NCI-H1105 (cell line): Measurements from ENCODE around the gene MOB3C.

Experiments
- DNase-seq: peaks from one replicate; lab custom pipeline; 2025; lab: John Stamatoyannopoulos, UW

The MOB3C gene

DNA sequence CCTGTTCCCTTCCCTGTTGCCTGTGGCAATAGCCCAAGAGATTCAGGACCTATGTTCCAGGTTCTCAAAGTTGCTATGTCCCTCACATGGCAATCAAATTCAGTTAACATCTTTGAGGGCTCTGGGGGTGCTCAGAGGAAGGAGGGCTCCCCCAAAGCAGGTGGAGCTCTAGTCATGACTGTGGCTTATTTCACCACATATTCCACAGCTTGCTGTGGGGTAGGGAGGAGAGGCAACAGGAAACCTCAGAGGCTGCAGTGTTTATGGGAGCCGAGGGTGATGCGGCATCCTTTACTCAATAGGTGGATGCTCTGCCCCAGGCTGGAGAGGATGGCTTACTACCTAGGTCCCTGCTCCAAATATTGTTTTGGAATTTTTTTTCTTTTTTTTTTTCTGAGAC lies 11.4 kb downstream of the MOB3C start:
- DNase-seq: no peak

DNA sequence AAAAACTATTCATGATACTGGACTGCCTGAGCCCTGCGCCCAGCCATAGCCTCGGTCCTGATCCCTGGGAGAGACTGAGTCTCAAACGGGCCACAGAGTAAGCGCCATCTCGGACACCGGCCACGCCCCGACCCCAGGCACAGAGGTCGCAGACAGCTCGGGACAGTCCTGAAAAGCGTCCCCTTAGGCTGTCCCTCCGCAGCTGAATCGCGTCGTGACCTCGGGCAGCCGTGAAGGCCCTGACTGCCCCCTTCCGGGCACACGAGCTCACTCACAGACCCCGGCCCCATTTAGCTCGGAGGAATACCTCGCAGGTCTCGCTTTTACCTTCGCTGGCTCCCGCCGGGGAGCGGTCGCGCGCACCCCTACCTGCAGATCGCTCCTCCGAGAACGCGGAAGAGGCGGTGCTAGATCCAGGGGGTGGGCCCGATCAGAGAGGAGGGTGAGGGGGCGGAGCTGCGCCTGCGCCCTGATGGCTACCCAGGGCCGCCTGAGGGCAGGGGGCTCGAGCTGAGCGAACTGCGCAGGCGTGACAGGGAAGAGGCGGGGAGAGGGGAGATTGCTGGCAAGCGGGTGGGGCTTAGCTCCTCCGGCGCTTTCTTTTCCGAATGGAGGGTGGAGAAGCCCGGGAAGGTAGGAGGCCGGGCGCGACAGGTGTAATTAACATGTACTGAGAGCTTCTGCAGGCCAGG lies 12.6 kb downstream of the MOB3C start, which contains the start of gene MKNK1:
TSS of gene MKNK1 (minus strand) at position 411 of the 692 bp plus-strand sequence. CDS start 20,941 bp downstream, outside the sequence.
- DNase-seq: no peak

DNA sequence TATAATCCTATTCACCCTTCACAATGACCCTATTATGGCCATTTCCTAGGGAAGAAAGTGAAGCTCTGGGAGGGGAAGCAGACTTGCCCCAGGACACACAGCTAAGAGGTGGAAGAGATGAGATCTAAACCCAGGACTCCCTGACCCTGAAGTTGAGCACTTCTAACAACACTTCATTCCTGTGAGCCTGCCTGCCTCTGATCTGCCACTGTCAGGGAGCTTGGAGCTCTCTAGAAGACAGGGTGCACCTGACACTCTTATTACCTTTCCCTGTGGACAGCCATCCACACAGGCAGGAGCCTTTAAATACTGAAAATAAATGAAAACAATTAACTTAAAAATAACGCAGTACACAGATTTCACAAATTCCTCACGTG lies 13.1 kb downstream of the MOB3C start:
- DNase-seq: no peak

DNA sequence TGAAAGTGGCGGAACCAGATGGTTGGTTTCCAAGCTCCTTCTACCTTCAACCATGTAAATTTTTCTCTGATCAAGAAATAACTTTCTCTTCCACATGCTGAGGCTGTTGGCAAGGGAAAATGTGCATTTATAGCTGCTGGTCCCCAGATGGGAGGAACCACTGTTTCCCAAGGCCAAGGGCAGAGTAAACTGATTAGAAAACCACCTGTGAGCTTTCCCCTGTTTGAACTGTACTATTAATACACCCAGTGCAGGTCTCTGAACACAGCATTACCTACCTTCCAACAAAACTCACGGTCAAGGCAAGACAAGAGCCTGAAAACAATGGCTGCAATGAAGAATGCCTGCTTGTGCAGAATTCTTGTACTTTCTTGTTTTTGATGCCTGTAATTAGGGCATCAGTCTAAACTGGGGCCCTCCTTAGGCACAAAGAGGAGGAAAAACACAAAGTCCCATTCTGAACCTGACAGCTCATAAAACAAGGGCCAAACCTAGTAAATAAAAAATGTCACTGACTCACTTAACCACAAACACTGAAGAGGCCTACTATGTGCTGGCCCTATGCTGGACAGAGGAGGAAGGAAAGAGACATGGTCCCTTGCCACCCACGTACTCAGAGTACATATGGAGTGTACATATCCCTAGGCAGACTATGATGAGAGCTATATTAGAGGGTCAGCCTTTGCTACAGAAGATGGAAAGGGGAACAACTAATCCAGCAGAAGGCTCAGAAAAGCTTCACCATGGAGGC lies 15.2 kb downstream of the MOB3C start:
- DNase-seq: no peak

DNA sequence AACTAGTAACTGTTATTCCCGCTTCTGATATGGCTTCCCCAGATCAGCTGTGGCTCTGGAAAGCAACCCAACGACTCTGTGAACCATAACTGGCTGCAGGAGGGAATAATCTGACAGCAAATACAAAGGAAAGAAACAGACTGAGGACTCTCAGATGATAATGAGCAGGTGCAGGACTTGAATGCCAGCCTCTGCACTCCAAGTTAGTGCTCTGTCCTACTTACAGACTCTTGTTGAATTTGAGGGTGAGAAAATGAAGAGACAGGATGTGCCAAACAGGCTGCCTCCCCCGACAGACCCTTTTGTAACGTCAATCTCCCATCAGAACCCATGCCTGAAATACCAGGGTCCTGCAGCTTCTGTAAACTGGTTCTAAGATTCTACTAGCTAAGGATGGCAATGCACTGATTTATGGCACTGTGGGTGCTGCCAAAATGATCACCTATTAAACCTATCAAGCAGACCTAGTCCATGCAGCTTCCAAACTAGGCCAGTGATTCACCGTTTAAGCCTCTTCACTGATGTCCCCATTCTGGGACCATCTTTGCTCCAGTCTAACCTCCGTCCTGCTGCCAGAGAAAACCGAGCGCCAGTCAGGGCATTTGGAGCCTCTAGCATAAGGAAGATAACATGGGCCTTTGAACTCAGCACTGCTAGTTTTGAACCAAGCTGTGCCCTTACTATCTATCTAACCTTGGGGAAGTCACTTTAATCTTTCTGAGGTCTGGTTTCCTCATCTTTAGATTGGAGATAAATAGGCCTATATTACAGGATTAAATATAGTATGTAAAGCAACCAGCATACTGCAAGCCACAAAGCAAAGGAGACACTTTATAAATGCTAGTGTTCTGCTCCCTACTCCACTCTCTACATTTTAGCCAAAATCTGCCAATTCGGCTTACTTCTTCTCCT lies 17.3 kb downstream of the MOB3C start:
- no peak for DNase-seq

DNA sequence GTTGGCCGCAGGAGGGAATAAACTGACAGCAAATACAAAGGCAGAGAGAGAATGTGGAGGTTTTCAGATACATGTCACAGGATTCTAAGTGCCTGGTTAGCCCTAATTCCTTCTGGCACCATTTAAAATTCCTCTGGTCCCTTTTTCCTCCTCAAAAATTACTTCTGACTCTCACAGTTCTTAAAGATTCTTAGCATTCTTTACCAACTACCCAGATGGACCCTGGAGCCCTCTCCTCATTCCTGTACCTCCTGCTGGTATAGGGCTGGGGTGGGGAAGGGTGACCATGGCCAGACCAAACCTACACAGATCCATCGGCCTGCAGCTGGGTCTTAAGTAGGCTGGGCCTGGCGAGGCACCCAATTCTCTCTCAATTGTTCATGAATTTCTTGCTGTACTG lies 19.8 kb downstream of the MOB3C start:
- DNase-seq: no peak

DNA sequence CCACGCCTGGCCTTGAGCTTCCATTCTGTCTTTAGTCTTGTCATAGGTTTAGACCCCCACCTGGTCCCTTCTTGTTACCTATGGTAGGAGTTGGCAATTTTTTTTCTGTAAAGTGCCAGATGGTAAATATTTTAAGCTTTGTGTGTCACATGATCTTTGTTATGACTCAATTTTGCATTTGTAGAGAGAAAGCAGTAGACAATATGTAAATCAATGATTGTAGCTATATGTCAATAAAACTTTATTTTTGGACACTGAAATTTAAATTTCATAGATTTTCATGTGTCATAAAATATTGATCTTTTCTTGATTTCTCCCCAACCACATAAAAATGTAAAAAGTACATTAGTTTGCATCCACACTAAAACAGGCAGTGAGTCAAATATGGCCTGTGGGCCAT lies 20.6 kb downstream of the MOB3C start:
- DNase-seq: no peak

DNA sequence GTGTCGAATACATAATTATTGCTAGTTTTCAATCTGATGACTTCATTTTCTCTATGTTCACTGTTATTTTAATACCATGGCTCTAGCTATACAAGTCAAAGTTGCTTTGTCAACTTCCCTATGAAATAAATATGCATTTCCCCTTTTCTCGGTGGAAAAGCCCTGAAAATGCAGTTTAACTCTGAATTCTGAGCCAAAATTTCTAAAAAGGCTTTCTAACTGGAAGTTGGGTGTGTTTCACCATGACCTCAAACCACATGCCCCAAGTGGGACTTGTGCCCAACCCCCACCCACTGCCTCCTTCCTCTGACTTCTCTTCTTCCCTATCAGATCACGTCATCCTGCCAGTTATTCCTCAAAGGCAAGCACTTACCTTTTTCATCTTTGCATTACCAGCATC lies 21.5 kb downstream of the MOB3C start:
- no peak for DNase-seq

DNA sequence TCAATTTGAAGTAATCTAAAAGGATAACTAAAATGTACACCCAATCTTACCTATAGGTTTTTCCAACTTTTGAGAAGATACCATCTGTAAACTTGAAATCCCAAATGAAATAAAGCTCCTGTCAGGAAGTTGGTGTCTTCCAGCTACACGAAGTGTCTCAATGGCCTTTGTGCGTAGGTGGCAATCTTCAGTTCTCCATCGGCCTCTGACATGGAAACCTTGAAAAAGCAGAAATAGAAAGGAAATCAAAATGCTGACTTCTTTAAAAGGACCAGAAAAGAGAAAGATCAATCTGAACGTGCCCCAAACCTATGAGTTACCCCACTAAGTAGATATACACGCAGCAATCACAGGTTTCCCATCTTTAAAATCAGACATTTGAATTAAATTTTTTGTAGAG lies 22.5 kb downstream of the MOB3C start:
- DNase-seq: no peak

DNA sequence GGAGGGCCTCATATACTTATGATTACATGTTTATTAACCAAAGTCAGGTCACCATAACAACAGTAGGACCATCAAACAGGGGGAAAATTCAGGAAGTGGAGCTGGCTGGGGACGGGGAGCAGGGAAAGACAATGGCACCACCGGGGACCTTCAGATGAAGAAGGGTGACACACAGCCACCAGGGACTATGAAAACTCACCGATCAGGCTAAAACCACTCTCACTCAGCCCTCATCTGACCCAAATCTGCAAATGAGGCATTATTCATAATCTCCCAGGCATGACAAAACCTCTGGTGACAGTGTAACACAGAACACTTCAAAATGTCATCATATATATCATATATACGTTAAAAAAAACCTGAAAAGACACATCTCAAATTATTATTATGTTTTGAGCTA lies 23.8 kb downstream of the MOB3C start:
- DNase-seq: no peak

DNA sequence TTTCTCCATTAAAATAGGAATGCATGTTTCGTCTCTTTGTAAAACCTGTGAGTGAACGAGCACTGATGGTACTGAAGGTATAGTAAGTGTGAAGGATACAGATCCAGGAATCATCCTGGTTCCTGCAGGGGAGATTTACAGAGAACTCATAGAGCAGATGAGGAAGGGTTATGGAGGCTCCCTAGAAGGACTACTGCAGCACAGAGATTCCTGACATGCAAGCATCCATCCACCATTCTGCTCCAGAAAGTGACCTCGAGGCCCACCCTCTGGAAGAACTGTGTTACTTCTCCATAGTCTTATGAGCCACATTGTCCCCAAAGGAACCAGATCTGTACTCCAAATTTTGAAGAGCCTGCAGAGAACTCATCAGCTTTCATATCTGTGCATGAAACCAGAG lies 27.1 kb downstream of the MOB3C start:
- DNase-seq: no peak

DNA sequence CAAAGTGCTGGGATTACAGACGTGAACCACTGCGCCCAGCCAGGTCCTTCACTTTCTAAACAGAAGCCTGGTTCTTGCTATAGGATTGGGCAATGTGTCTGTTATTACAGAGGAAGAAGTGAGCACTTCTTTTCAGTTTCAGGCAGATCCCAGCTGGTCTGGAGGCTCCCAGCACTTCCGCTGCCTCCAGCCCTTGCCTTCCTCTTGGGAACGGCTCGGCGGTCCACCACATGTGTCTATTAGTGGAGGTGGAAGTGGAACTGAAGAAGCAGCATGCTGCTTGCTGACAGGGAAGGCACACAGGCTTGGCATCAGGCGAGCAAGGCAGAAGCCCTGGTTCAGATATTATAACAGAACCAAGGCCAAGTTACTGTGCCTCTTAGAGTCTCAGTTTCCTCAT lies 29.5 kb downstream of the MOB3C start:
- DNase-seq: no peak

DNA sequence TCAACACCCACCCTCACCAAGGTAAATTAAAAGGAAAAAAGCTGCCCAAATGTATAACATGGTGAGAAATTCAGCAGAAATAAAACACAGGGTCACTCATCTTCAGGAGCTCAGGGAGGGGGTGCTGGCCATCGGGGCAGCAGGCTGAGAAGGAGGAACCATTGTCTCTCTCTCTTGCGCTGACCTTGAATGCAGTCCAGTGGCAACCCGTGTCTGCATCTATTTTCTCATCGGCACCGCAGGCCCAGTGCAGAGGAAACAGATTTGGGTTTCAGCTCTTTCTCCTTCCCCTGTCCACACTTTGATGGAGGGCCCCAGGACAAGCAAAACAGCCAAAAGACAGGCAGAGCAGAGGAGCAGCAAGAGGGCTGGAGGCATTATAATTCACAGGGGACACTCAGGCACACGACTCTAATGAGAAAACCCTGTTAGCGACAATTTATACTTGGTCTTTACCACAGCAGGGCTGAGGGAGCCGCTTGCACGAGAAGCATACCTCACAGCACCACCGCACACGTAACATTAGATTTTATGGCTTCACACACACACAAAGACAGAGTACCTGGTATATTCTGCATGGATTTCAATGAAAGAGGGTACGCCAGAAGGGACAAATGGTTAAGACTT lies 31.2 kb downstream of the MOB3C start:
- DNase-seq: no peak

DNA sequence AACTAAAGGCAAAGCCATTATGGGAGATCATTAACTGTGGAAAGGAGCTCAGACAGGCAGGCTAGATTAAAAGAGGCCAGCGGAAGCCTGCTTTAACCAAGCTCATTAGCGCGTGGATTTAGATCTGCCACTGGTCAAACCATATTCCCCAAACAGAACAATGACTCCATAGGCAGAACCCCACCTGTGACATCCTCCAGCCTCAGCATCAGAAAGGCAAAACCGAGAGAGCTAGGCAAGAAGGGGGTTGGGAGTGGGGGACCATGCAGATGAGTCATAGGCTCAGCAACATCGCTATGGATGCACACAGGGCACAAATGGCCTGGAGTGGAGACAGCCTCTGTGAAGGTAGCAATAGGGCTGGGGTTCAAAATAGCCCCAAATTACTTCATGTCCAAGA lies 33.1 kb downstream of the MOB3C start:
- DNase-seq: no peak

DNA sequence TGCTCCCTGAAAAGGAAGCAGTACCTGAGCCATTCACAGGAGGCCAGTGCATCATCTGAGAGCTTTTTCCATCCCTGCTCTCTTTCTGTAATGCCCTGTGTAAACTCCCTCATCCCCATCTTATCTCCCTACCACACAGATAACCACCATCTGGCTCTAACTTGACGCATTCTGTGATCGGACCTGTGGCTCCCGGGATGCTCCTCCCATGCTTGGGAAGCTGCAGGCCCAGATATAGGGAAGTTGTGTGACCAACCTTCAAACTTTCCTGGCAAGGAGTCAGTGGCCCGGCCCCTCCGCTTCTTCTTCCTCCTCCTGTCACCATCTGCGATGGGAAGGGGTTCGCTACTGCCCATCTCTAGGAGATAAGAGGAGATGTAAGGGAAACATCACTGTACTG lies 33.6 kb downstream of the MOB3C start:
- DNase-seq: no peak

DNA sequence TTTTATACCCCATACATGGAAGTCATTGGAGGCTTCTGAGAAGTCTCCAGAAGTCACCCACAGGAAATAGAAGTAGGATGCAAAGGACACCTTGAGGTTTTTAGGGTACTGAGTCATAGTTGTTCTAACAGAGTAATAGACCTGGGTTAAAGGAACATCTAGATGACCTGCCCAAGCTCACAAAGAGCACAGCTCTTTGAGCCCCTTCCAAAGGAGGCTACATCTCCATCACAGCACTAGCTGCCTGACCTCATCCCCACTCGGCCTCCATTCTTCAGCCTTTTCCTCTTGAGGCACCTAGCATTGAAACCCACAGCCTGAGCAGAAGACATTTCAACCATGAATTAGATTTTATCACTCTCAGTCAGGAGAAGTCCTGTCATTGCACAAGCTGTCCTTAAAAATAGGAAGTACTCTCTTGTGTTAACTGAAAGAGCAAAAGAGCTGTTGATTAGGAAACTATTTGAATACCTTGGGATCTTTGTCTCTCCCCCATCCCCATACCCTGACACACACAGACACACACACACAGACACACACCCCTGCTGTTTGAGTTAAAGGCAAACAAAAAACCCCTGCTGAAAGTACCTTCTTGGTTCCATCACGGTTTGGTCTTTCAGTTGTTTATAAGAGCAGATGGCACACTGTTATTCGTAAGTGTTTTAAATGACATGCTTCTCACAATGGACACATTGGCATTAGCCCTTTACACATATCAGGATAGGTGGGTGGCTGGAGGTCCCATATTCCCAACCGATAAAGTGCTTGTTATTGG lies 34.7 kb downstream of the MOB3C start:
- no peak for DNase-seq

DNA sequence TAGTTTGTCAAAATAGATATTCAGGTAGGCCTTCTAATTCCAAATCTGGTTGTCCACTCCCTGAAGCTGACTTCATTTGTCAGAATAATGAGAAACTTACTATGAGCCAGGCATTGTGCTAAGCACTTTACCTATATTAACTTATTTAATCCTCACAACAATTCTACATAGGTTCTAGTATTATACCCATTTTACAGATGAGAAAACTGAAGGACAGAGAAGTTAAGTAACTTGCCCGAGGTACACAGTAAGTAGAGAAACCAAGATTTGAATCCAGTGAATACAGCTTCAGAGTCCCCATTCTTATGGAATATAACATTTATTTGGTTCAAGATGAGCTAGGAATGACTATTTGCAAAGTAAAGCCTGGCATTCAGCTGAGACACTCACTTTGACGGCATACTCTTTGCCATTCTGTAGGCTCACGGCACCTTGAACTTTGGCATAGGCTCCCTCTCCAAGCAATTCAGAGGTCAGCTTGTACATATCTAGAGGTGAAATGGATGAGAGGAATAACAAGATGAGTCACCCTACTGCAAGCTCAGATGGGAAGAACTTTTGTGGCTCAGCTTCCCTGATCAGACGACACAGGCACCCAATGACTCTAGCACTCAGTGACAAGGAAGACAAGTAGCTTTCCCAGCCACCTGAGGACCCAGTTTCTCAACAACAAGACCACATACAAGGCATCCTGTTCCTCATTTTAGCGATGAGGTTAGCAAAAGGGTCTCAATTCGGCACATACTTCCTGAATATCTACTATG lies 36.3 kb downstream of the MOB3C start:
- no peak for DNase-seq

DNA sequence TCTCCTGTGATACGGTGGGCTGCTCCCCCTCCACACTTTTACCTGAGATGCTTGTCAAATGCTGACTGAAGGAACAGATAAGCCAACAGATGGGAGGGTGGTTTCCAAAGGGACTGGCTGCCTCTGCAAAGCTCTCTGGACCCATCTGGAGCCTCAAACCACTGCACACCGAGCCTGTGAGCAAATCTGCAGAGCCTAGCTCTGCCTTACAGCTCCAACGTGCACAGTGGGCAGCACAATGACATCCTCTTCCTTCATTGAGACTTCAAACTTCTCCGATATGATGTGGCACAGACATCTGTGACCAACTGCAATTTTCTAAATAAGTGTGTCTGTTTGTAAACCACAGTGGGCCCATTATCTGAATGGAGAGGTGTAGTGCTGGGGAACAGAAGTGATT lies 38.9 kb downstream of the MOB3C start:
- no peak for DNase-seq

DNA sequence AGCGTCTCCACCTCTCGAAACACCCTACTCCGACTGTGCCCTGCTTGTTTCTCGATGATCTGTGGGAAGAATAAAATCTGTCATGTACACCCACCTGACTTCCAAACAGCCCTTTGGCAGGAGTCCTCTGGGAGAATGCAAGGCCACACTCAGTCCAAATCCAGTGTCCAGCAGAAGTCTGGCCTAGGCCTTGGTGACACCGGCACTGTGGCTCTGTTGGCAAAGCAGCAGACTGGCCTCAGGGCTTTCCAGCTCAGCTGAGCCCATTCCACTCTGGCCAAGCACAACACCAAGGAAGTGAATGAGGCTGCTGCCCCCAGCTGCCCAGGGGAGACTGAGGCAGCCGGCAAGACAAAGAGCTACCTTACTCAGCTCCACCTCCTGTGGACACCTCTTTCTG lies 40.0 kb downstream of the MOB3C start:
- DNase-seq: no peak

DNA sequence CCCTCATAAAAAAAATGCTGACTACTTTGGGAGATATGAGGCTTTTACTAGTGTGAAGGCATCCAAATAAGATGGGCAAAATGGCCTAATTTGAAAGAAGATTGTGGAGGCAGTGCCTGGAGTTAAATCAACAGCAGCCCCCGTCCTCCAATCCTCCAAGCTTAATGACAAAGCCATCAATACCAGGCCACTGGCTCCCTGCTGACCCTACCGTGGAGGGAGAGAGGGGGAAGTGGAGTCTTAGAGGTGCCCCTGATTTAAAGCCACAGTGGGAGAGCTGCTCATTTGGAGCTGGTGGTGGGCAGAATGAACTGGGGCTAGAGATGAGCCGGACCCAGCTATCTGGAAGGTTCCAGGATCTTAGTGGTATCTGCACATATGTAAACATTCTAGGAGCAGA lies 40.8 kb downstream of the MOB3C start:
- DNase-seq: no peak

DNA sequence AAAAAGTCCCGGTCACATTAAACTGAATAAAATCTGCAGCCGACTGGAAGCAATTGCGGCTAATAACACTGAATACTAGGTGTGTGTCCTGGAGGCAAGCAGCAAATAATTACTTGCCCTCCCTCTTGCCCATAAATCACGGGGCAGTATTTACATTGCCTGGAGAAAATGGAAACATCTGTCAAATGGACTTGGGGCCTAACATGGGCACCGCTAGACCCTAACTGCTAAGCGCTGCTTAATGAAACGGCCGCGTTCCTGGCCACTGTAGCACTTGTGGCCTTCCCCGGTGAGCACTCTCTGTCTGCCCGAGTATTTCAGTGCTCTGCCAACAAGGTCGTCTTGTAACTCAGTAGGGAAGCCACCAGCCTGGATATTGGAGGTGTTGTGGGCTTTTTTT lies 41.3 kb downstream of the MOB3C start:
- DNase-seq: peak; percentile 2
